PC-3 (cell line): ENCODE results near the gene FAM114A1.

Experiments used
- CTCF ChIP-seq: fragments of 300-600 bp; sonication (generic); conservative IDR thresholded peaks from 2 replicates; pipeline ENCODE4 v1.5.1; 2017; ENCODE audit warnings: antibody characterized with exemption, low read depth, mild to moderate bottlenecking, low read length
- EZH2 ChIP-seq: fragments of 300-600 bp; sonication (generic); IDR thresholded peaks from one replicate; pipeline ENCODE4 v1.6.1; 2017; ENCODE audit warnings: antibody characterized with exemption, mild to moderate bottlenecking, low read length; ENCODE audit not compliant: unreplicated experiment
- EZH2phosphoT487 ChIP-seq: fragments of 300-600 bp; sonication (generic); IDR thresholded peaks from 2 replicates; pipeline ENCODE4 v1.6.1; 2018; ENCODE audit warnings: mild to moderate bottlenecking, antibody characterized with exemption, low read length, borderline replicate concordance

- TF ChIP-seq CTCF (no peak), EZH2phosphoT487 (no peak), EZH2 (no peak)
These were observed 112.1 kb downstream of the FAM114A1 start for GRCh38 chr4:38979511-38980230.
